ENCODE data around the gene SDR9C7.
"Not testable (repeated sequence)": the region's sequence is repeated elsewhere in the genome, so short reads cannot be mapped to it uniquely, and the experiment has no call there.

SDR9C7 gene

GRCh38 chr12:56953314-56953713, 19.1 kb upstream of the SDR9C7 start:
- no peak for DNase-seq (ENCODE audit: low read depth)

DNA sequence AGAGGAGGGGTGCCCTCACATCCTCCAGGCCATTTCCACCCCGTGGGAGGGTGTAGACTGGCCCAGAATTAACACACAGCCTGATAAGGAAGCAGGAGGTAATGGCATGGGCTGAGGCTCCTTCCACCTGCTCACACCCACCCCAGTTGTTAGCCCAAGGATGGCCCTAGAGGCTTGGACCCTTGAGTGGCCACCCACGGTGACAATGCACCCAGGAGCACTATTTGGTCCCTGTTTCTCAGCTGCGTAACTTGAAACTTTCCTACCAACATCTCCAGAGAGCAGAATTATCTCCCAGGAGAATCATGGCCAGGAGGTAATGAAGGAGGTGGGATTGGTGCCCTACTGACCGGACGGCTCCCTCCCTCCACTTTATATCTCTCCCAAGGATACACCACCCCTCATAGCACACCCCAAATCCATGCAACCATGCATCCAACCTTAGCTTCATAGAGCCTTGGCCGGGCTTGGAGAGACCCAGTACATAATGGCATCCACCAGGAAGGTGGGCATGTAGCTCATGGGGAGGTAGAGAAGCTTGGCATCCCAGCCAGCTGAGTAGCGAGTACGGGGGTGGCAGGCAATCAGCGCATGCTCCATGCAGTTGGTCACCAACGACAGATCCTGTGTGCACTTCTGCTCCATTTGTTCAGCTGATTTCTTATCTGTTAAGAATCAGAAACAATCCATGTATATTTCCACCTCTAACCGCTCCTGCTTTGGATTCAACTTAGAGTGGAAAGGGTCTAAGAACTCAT, 17.6 kb upstream of the SDR9C7 start:
- DNase-seq (ENCODE audit: low read depth), result no peak

- DNase-seq (ENCODE audit: low read depth), result no peak
Observed at GRCh38 chr12:56948881-56949280, 14.7 kb upstream of the SDR9C7 start.

DNA sequence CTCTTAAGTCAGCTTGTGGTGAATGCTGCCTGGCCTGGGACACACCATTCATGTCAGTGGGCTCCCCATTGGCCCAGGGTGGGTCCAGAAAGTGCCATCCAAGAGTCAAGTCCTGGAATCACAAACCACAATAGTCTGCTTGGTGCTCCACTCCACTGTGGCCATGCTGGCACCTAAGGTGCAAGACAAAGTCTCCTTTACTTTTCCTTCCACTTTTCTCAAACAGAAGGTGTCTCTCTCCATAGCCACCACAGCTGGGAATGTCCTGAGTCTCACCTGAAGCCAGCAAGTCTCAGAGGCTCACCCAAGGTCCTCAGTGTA, 14.2 kb upstream of the SDR9C7 start:
- DNase-seq (ENCODE audit: low read depth), result no peak

DNA sequence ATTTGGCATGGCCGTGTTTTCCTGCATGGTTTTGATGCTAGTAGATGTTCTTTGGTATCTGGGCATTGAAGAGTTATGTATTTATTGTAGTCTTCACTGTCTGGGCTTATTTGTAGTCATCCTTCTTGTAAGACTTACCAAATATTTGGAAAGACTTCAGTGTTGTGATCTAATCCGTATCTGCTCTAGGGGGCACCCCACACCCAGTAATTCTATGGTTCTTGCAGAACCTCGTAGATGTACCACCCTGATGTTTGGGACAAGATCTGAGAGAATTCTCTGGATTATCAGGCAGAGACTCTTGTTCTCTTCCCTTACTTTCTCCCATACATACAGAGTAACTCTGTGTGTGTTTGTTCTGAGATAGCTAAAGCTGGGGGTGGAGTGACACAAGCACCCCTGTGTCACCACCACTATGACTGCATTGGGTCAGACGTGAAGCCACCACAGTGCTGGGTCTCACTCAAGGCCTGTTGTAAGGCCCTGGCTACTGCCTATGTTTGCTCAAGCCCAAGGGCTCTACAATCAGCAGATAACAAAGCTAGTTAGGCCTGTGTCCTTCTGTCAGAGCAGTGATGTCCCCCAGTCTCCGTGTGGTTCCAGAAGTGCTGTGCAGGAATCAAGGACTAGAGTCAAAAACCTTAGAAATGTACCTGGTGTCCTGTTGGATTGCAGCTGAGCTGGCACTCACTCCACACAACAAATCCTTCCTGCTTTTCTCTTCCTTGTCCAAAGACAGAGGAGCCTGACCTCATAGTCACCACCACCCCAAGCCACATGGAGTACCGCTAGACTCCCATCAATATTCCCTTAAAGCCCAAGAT, 13.6 kb upstream of the SDR9C7 start:
- no peak for DNase-seq (ENCODE audit: low read depth)

GRCh38 chr12:56943878-56944277, 9.7 kb upstream of the SDR9C7 start:
- DNase-seq (ENCODE audit: low read depth), result no peak

GRCh38 chr12:56943374-56943773, 9.2 kb upstream of the SDR9C7 start:
- not testable (repeated sequence) for DNase-seq (ENCODE audit: low read depth)

- peak; percentile 26 for DNase-seq (ENCODE audit: low read depth)
Observed at GRCh38 chr12:56941299-56942017, 7.2 kb upstream of the SDR9C7 start.

GRCh38 chr12:56940942-56941298, 6.7 kb upstream of the SDR9C7 start:
- DNase-seq (ENCODE audit: low read depth), result not testable (repeated sequence)

GRCh38 chr12:56935752-56936151, 1.5 kb upstream of the SDR9C7 start:
- no peak for DNase-seq (ENCODE audit: low read depth)

DNA sequence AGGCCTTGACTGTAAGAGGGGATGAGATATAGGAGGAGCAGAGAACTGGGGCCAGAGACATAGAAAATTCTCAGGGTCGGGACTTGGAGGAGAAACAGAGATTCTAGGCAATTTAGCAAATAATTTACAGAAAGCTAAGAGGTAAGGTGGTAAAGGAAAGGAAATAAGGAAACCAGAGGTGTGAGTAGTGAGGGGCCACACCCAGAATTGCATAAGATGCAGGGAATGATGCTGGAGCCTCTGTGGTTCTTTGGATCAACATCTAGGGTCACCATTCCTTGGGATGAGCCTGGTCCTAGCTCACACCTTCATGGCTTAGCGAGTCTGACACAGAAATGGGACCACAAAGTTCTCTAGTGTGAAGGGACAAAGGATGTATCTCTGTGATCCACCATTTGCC, 949 bp upstream of the SDR9C7 start:
- no peak for DNase-seq (ENCODE audit: low read depth)

DNA sequence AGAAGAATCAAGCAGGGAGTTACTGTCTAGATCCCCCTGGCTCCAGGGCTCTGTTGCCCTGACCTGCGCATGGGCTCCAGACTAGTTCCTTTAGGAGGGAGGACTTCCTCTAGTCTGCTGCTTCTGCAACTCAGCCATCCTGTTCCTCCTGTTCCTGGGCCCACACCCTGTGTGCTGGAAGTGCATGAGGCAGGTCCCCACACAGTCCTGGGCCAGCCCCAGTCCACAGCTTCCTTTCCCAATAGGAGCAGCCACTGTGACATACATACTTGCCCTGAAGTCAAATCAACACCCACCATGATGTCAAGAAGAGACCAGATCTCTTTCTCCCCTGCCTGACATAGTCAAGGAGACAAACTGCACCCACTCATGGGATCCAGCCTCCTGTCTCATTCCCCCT, 1.3 kb downstream of the SDR9C7 start:
- DNase-seq (ENCODE audit: low read depth), result no peak

- DNase-seq (ENCODE audit: low read depth), result no peak
Observed at GRCh38 chr12:56932146-56932545, 2.1 kb downstream of the SDR9C7 start.

GRCh38 chr12:56931474-56931978, 2.7 kb downstream of the SDR9C7 start:
- DNase-seq (ENCODE audit: low read depth), result peak; percentile 14

GRCh38 chr12:56930241-56930640, 4.0 kb downstream of the SDR9C7 start:
- DNase-seq (ENCODE audit: low read depth), result no peak

DNA sequence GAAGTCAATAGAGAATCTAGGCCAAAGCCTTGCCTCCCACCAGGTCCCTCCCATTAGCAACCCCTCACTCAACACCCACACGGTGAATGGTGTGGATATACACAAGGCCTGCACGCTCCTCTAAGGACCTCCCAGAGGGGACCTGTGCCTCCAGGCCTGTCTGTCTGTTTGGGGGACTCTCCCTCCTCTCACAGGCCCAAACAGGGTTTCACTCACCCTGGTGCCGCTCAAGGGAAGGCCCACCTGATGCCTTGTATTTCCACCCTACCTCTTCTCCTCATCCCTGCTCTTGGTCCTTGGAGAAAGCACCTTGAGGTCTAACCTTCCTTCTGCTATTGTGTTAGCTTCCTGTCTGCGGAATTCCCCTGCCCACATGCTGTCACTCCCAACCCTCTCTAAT, 4.4 kb downstream of the SDR9C7 start:
- DNase-seq (ENCODE audit: low read depth), result no peak

DNA sequence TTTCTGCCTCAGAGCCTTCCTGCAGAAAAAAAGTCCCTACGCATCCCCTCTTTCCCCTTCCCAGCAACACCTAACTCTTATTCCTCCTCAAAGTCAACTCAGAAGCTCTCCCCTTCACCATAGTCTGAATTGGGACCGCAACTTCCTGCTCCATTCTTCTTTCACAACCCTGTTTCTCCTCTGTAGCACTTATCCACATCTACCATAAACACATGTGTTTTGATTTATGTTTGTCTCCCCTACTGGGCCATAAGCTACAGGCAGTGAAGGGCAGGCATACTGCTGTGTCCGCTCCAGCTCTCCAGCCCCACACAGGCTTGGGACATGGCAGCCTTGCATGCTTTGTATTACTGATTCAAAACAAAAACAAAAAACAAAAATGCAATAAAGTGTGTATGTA, 5.9 kb downstream of the SDR9C7 start:
- DNase-seq (ENCODE audit: low read depth), result peak; percentile 4

- DNase-seq (ENCODE audit: low read depth), result no peak
Observed at GRCh38 chr12:56927281-56927680, 6.9 kb downstream of the SDR9C7 start.

DNA sequence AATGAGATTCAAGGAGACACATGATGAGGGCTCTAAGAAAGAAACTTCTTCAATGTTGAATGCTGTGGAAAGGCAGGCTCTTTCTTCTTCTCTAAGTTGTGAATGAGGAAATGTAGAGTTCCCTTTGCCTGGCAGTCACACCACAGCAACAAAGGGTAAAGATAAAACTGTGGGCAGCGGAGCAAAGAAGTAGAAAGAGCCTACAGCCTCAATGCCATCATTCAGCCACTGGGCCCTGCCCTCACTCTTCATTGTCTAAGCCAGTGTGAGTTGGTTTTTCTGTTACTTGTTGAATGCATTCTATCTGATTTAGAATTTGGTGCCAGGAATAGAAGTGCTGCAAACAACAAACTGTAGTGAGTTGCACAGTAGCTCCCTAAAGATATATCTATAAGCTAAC, 12.2 kb downstream of the SDR9C7 start:
- no peak for DNase-seq (ENCODE audit: low read depth)

- no peak for DNase-seq (ENCODE audit: low read depth)
Observed at GRCh38 chr12:56921346-56921745, 12.9 kb downstream of the SDR9C7 start.

GRCh38 chr12:56918139-56918538, 16.1 kb downstream of the SDR9C7 start:
- not testable (repeated sequence) for DNase-seq (ENCODE audit: low read depth)

DNA sequence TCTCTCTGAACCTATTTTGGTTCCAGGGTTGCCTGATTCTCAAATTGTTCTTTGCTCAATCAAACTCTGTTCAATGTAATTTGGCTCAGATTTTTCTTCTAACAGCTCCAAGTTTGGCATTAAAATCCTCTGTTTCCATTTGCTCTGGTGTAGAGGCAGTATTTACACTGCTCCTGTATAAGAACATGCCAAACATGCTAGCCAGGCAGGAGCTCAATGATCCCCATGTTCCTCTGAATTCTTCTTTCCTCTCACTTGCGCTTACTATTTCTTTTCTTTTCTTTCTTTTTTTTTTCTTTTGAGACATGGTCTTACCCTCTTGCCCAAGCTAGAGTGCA, 17.2 kb downstream of the SDR9C7 start:
- no peak for DNase-seq (ENCODE audit: low read depth)
